Measurements from ENCODE around the gene EXOC2. TPM values are rescaled to one million over a fixed set of nuclear protein-coding genes. Genes with fewer than 3 reads are reported as not detected.

EXOC2 gene
- total RNA-seq, 1 experiment from 2014 or later, result 17.6 TPM

- no peaks in the 10 kb centered on the region for H3K36me3 ChIP-seq (ENCODE audit: insufficient read depth, low read length)
- H4K20me1 ChIP-seq (ENCODE audit: insufficient read depth, low read depth, low read length), result no peaks in the 10 kb centered on the region
- no peaks in the 10 kb centered on the region for H3K9me3 ChIP-seq (ENCODE audit: low read length)
- no peak for DNase-seq
- H3K4me2 ChIP-seq (ENCODE audit: low read depth, low read length, poor library complexity, severe bottlenecking), result no peak overlapping the region
- no peak overlapping the region for H2AFZ ChIP-seq (ENCODE audit: low read length)
- H3K4me1 ChIP-seq (ENCODE audit: low read length), result no peaks in the 10 kb centered on the region
- H3K9me2 ChIP-seq (replicated peaks; ENCODE audit: insufficient read depth, low read length), result no peaks in the 10 kb centered on the region
- H3K79me2 ChIP-seq (ENCODE audit: low read length), result no peaks in the 10 kb centered on the region
- H3K27ac ChIP-seq (ENCODE audit: low read length), result no peak overlapping the region
- H3K4me3 ChIP-seq (ENCODE audit: low read length), result no peak overlapping the region
- H3K9ac ChIP-seq (ENCODE audit: low read length), result no peak overlapping the region
- no peaks in the 10 kb centered on the region for H3K27me3 ChIP-seq (ENCODE audit: low read length)
Observed at GRCh38 chr6:513961-514360, 179.0 kb downstream of the EXOC2 start.

- Histone ChIP-seq H2AFZ (ENCODE audit: low read length) (no peak overlapping the region), H3K9me2 (replicated peaks; ENCODE audit: insufficient read depth, low read length) (no peaks in the 10 kb centered on the region), H3K36me3 (ENCODE audit: insufficient read depth, low read length) (no peaks in the 10 kb centered on the region), H3K27me3 (ENCODE audit: low read length) (no peaks in the 10 kb centered on the region), H3K4me3 (ENCODE audit: low read length) (no peak overlapping the region), H3K27ac (ENCODE audit: low read length) (no peak overlapping the region), H3K9me3 (ENCODE audit: low read length) (no peaks in the 10 kb centered on the region), H3K4me2 (ENCODE audit: low read depth, low read length, poor library complexity, severe bottlenecking) (no peak overlapping the region), H4K20me1 (ENCODE audit: insufficient read depth, low read depth, low read length) (no peaks in the 10 kb centered on the region), H3K9ac (ENCODE audit: low read length) (no peak overlapping the region), H3K4me1 (ENCODE audit: low read length) (no peaks in the 10 kb centered on the region), H3K79me2 (ENCODE audit: low read length) (no peaks in the 10 kb centered on the region)
- DNase-seq, result no peak
Observed at GRCh38 chr6:513058-513457, 179.9 kb downstream of the EXOC2 start.

- no peaks in the 10 kb centered on the region for H4K20me1 ChIP-seq (ENCODE audit: insufficient read depth, low read depth, low read length)
- no peak for DNase-seq
- H3K79me2 ChIP-seq (ENCODE audit: low read length), result no peaks in the 10 kb centered on the region
- H3K27ac ChIP-seq (ENCODE audit: low read length), result no peak overlapping the region
- no peak overlapping the region for H2AFZ ChIP-seq (ENCODE audit: low read length)
- H3K36me3 ChIP-seq (ENCODE audit: insufficient read depth, low read length), result no peaks in the 10 kb centered on the region
- H3K9me2 ChIP-seq (replicated peaks; ENCODE audit: insufficient read depth, low read length), result no peaks in the 10 kb centered on the region
- no peaks in the 10 kb centered on the region for H3K27me3 ChIP-seq (ENCODE audit: low read length)
- no peak overlapping the region for H3K4me2 ChIP-seq (ENCODE audit: low read depth, low read length, poor library complexity, severe bottlenecking)
- H3K9me3 ChIP-seq (ENCODE audit: low read length), result no peaks in the 10 kb centered on the region
- H3K4me1 ChIP-seq (ENCODE audit: low read length), result no peaks in the 10 kb centered on the region
- no peak overlapping the region for H3K9ac ChIP-seq (ENCODE audit: low read length)
- H3K4me3 ChIP-seq (ENCODE audit: low read length), result no peak overlapping the region
Observed at GRCh38 chr6:511488-512137, 181.3 kb downstream of the EXOC2 start.

- no peak for DNase-seq
Observed at GRCh38 chr6:509676-510075, 183.3 kb downstream of the EXOC2 start.

GRCh38 chr6:508614-509013 lies 184.3 kb downstream of the EXOC2 start:
- no peaks in the 10 kb centered on the region for H3K36me3 ChIP-seq (ENCODE audit: insufficient read depth, low read length)
- no peaks in the 10 kb centered on the region for H3K9me2 ChIP-seq (replicated peaks; ENCODE audit: insufficient read depth, low read length)
- H3K79me2 ChIP-seq (ENCODE audit: low read length), result no peaks in the 10 kb centered on the region
- no peak overlapping the region for H2AFZ ChIP-seq (ENCODE audit: low read length)
- no peaks in the 10 kb centered on the region for H3K9me3 ChIP-seq (ENCODE audit: low read length)
- no peak for DNase-seq
- H3K4me2 ChIP-seq (ENCODE audit: low read depth, low read length, poor library complexity, severe bottlenecking), result no peak overlapping the region
- H3K4me3 ChIP-seq (ENCODE audit: low read length), result no peak overlapping the region
- no peaks in the 10 kb centered on the region for H4K20me1 ChIP-seq (ENCODE audit: insufficient read depth, low read depth, low read length)
- no peak overlapping the region for H3K9ac ChIP-seq (ENCODE audit: low read length)
- no peaks in the 10 kb centered on the region for H3K4me1 ChIP-seq (ENCODE audit: low read length)
- no peak overlapping the region for H3K27ac ChIP-seq (ENCODE audit: low read length)
- no peaks in the 10 kb centered on the region for H3K27me3 ChIP-seq (ENCODE audit: low read length)

More at GRCh38 chr6:509676-510075, 183.3 kb downstream of the EXOC2 start:
- Histone ChIP-seq H3K4me3 (ENCODE audit: low read length) (no peak overlapping the region), H4K20me1 (ENCODE audit: insufficient read depth, low read depth, low read length) (no peaks in the 10 kb centered on the region), H3K4me2 (ENCODE audit: low read depth, low read length, poor library complexity, severe bottlenecking) (no peak overlapping the region), H2AFZ (ENCODE audit: low read length) (no peak overlapping the region), H3K27ac (ENCODE audit: low read length) (no peak overlapping the region), H3K9me3 (ENCODE audit: low read length) (no peaks in the 10 kb centered on the region), H3K9me2 (replicated peaks; ENCODE audit: insufficient read depth, low read length) (no peaks in the 10 kb centered on the region), H3K79me2 (ENCODE audit: low read length) (no peaks in the 10 kb centered on the region), H3K27me3 (ENCODE audit: low read length) (no peaks in the 10 kb centered on the region), H3K9ac (ENCODE audit: low read length) (no peak overlapping the region), H3K36me3 (ENCODE audit: insufficient read depth, low read length) (no peaks in the 10 kb centered on the region), H3K4me1 (ENCODE audit: low read length) (no peaks in the 10 kb centered on the region)

- H3K9me3 ChIP-seq (ENCODE audit: low read length), result no peaks in the 10 kb centered on the region
- no peak overlapping the region for H3K4me2 ChIP-seq (ENCODE audit: low read depth, low read length, poor library complexity, severe bottlenecking)
- H3K9ac ChIP-seq (ENCODE audit: low read length), result no peak overlapping the region
- no peak overlapping the region for H2AFZ ChIP-seq (ENCODE audit: low read length)
- no peaks in the 10 kb centered on the region for H3K79me2 ChIP-seq (ENCODE audit: low read length)
- no peaks in the 10 kb centered on the region for H3K9me2 ChIP-seq (replicated peaks; ENCODE audit: insufficient read depth, low read length)
- no peaks in the 10 kb centered on the region for H3K27me3 ChIP-seq (ENCODE audit: low read length)
- no peak overlapping the region for H3K4me3 ChIP-seq (ENCODE audit: low read length)
- no peaks in the 10 kb centered on the region for H3K4me1 ChIP-seq (ENCODE audit: low read length)
- DNase-seq, result no peak
- no peak overlapping the region for H3K27ac ChIP-seq (ENCODE audit: low read length)
- H4K20me1 ChIP-seq (ENCODE audit: insufficient read depth, low read depth, low read length), result no peaks in the 10 kb centered on the region
- no peaks in the 10 kb centered on the region for H3K36me3 ChIP-seq (ENCODE audit: insufficient read depth, low read length)
Observed at GRCh38 chr6:508006-508405, 184.9 kb downstream of the EXOC2 start.

GRCh38 chr6:506920-507622 lies 185.9 kb downstream of the EXOC2 start:
- no peak overlapping the region for H2AFZ ChIP-seq (ENCODE audit: low read length)
- H3K27ac ChIP-seq (ENCODE audit: low read length), result no peak overlapping the region
- H3K79me2 ChIP-seq (ENCODE audit: low read length), result no peaks in the 10 kb centered on the region
- H3K4me2 ChIP-seq (ENCODE audit: low read depth, low read length, poor library complexity, severe bottlenecking), result no peak overlapping the region
- no peak overlapping the region for H3K9ac ChIP-seq (ENCODE audit: low read length)
- no peaks in the 10 kb centered on the region for H3K27me3 ChIP-seq (ENCODE audit: low read length)
- DNase-seq, result no peak
- no peak overlapping the region for H3K4me3 ChIP-seq (ENCODE audit: low read length)
- H3K4me1 ChIP-seq (ENCODE audit: low read length), result peaks cover 1% of the 10 kb centered on the region
- no peaks in the 10 kb centered on the region for H3K9me2 ChIP-seq (replicated peaks; ENCODE audit: insufficient read depth, low read length)
- no peaks in the 10 kb centered on the region for H4K20me1 ChIP-seq (ENCODE audit: insufficient read depth, low read depth, low read length)
- H3K9me3 ChIP-seq (ENCODE audit: low read length), result no peaks in the 10 kb centered on the region
- H3K36me3 ChIP-seq (ENCODE audit: insufficient read depth, low read length), result no peaks in the 10 kb centered on the region

GRCh38 chr6:506508-506907 lies 186.4 kb downstream of the EXOC2 start:
- no peaks in the 10 kb centered on the region for H3K9me2 ChIP-seq (replicated peaks; ENCODE audit: insufficient read depth, low read length)
- no peak overlapping the region for H3K4me3 ChIP-seq (ENCODE audit: low read length)
- H3K4me1 ChIP-seq (ENCODE audit: low read length), result peaks cover 5% of the 10 kb centered on the region
- no peak overlapping the region for H3K27ac ChIP-seq (ENCODE audit: low read length)
- no peak overlapping the region for H2AFZ ChIP-seq (ENCODE audit: low read length)
- no peaks in the 10 kb centered on the region for H4K20me1 ChIP-seq (ENCODE audit: insufficient read depth, low read depth, low read length)
- no peaks in the 10 kb centered on the region for H3K79me2 ChIP-seq (ENCODE audit: low read length)
- DNase-seq, result no peak
- H3K36me3 ChIP-seq (ENCODE audit: insufficient read depth, low read length), result no peaks in the 10 kb centered on the region
- H3K27me3 ChIP-seq (ENCODE audit: low read length), result no peaks in the 10 kb centered on the region
- H3K9ac ChIP-seq (ENCODE audit: low read length), result no peak overlapping the region
- H3K9me3 ChIP-seq (ENCODE audit: low read length), result no peaks in the 10 kb centered on the region
- H3K4me2 ChIP-seq (ENCODE audit: low read depth, low read length, poor library complexity, severe bottlenecking), result no peak overlapping the region
